Body of pancreas (tissue), 4 donors: ENCODE results near the gene ZNF140. TPM values are rescaled to one million over a fixed set of nuclear protein-coding genes. Genes with fewer than 3 reads are reported as not detected.

ENCODE experiments used
- ATAC-seq: fragments of 150-250 bp; one replicate; pipeline ENCODE4 v1.9.1; 2016
- DNase-seq, 4 donors: peaks; one replicate each; pipeline ENCODE4 v3.0.0-alpha.2; 2019
- H3K27ac ChIP-seq, 4 donors: fragments of 200-600 bp; sonication (generic); 1 replicate in 3 of 4; 2 replicates in 1 of 4; pipeline versions ENCODE4 v1.5.1 to v1.6.1; 2016 to 2019; ENCODE audit warnings: mild to moderate bottlenecking in 1 of 4, mixed read lengths in 1 of 4, moderate library complexity in 1 of 4
- H3K27me3 ChIP-seq, 2 donors: fragments of 200-600 bp; sonication (generic); one replicate each; pipeline ENCODE4 v1.6.0; 2016; ENCODE audit warnings: mild to moderate bottlenecking in 1 of 2
- H3K36me3 ChIP-seq, 2 donors: fragments of 200-600 bp; sonication (generic); replicated peaks in 1 of 2; 2 replicates each; pipeline ENCODE4 v1.5.1; 2016; ENCODE audit warnings: low read depth in 2 of 2; ENCODE audit not compliant: insufficient read depth in 1 of 2
- H3K4me1 ChIP-seq: fragments of 200-600 bp; sonication (generic); one replicate; pipeline ENCODE4 v1.6.0; 2016
- H3K4me3 ChIP-seq, 2 donors: fragments of 200-600 bp; sonication (generic); 1 replicate in 1 of 2; 2 replicates in 1 of 2; pipeline ENCODE4 v1.5.1; 2016 to 2019
- H3K9me3 ChIP-seq, 3 donors: fragments of 200-600 bp; sonication (generic); 1 replicate in 2 of 3; 2 replicates in 1 of 3; pipeline ENCODE4 v1.5.1; 2016
- POLR2A ChIP-seq, 3 donors: fragments of 450-650 bp; IDR thresholded peaks; one replicate each; pipeline ENCODE4 v1.6.1; 2016; ENCODE audit warnings: antibody characterized with exemption in 3 of 3, mild to moderate bottlenecking in 2 of 3
- WGBS, 2 donors: methylation state at CpG; one replicate each; pipeline ENCODE4 v1.1.5; 2017; 5-methylcytosine and 5-hydroxymethylcytosine counted together
- intact Hi-C: fragments of 100-400 bp; cut with DNase I; formaldehyde crosslinking; loops from one replicate; pipeline ENCODE4 v1.15.1; 2023
- total RNA-seq, 2 donors: library from RNA; depleted of rRNA; stranded (reverse); fragments of >200 nt; gene quantifications; one replicate each; pipeline ENCODE4 v1.1.0, GENCODE V29; 2016
- TF ChIP-seq, protein P1 (sequence below), 7 experiments: fragments of 450-650 bp in 4 of 7; fragments of 200-600 bp in 3 of 7; sonication (generic) in 3 of 7; IDR thresholded peaks; one replicate each; pipeline ENCODE4 v1.5.1; 2016 to 2019; ENCODE audit warnings: antibody characterized with exemption in 7 of 7

The ZNF140 gene
- total RNA-seq, 2 donors from 2014 or later: 12.9 to 14.3 TPM

- intact Hi-C loops: no loop called here
- peak overlapping the region; percentile 79 to 96 (median 90) for H3K27ac ChIP-seq
- ATAC-seq: peak; percentile 6
Measured at GRCh38 chr12:133130808-133131128, 50.0 kb downstream of the ZNF140 start.

GRCh38 chr12:133135747-133136146 is 55.0 kb downstream of the ZNF140 start:
- ATAC-seq: no peak
- Histone ChIP-seq H3K4me1 (peaks cover 6% of the 10 kb centered on the region), H3K27ac (no peak overlapping the region), H3K27me3 (no peaks in the 10 kb centered on the region), H3K36me3 (peaks cover 0 to 6% of the 10 kb centered on the region in 2 donors), H3K9me3 (peaks cover 0 to 56% (median 0%) of the 10 kb centered on the region in 3 donors), H3K4me3 (no peak overlapping the region)
- intact Hi-C loops: no loop called here
- TF ChIP-seq, protein P1, sequence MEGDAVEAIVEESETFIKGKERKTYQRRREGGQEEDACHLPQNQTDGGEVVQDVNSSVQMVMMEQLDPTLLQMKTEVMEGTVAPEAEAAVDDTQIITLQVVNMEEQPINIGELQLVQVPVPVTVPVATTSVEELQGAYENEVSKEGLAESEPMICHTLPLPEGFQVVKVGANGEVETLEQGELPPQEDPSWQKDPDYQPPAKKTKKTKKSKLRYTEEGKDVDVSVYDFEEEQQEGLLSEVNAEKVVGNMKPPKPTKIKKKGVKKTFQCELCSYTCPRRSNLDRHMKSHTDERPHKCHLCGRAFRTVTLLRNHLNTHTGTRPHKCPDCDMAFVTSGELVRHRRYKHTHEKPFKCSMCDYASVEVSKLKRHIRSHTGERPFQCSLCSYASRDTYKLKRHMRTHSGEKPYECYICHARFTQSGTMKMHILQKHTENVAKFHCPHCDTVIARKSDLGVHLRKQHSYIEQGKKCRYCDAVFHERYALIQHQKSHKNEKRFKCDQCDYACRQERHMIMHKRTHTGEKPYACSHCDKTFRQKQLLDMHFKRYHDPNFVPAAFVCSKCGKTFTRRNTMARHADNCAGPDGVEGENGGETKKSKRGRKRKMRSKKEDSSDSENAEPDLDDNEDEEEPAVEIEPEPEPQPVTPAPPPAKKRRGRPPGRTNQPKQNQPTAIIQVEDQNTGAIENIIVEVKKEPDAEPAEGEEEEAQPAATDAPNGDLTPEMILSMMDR (IDR thresholded peaks at IDR 0.05): no peak
- no peak for TF ChIP-seq POLR2A (IDR thresholded peaks at IDR 0.05)
- DNase-seq: no peak
- 88 to 98% methylated on average over 2 of the region's 2 CpGs for WGBS, 2 donors

More at GRCh38 chr12:133130808-133131128, 50.0 kb downstream of the ZNF140 start:
- Histone ChIP-seq H3K4me3 (peak overlapping the region; percentile 62 to 87), H3K36me3 (peaks cover 0 to 6% of the 10 kb centered on the region in 2 donors), H3K9me3 (peaks cover 0 to 38% (median 0%) of the 10 kb centered on the region in 3 donors), H3K4me1 (peaks cover 12% of the 10 kb centered on the region), H3K27me3 (no peaks in the 10 kb centered on the region)
- 0% methylated on average over 17 of the region's 17 CpGs for WGBS, 2 donors
- peak in 3 of 4 donors; percentile 20 to 48 (median 35) for DNase-seq
- TF ChIP-seq POLR2A (IDR thresholded peaks at IDR 0.05): no peak
- TF ChIP-seq, protein P1 (IDR thresholded peaks at IDR 0.05): no peak

DNA sequence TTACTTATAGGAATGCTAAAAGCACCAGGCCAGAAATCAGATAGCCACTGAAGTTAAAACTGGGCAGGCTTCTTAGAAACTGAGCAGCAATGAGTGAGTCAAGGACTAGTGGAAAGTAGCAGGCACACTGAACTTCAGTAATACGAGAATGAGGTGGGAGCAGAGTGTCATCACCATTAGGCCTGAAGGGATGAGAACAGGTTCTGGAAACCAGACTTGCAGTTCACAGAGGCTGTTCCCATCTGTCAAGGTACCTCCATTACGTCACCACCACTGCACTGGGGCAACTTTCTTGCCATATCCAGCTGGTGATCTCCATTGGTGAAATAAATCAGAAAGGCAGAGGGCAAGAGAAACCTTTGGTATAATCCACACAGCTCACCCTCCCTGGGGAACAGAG is 65.3 kb downstream of the ZNF140 start:
- TF ChIP-seq, protein P1 (IDR thresholded peaks at IDR 0.05): no peak
- no peak for TF ChIP-seq POLR2A (IDR thresholded peaks at IDR 0.05)
- no peaks in the 10 kb centered on the region for H3K4me1 ChIP-seq
- H3K9me3 ChIP-seq: peaks cover 4 to 63% (median 7%) of the 10 kb centered on the region in 3 donors
- no peaks in the 10 kb centered on the region for H3K27me3 ChIP-seq
- no peak overlapping the region for H3K4me3 ChIP-seq
- no peak for ATAC-seq
- DNase-seq: no peak
- intact Hi-C loops: no loop called here
- no peak overlapping the region for H3K27ac ChIP-seq
- peaks cover 23 to 24% of the 10 kb centered on the region in 2 donors for H3K36me3 ChIP-seq
- WGBS, 2 donors: 93 to 97% methylated on average over 2 of the region's 2 CpGs

GRCh38 chr12:133156125-133156690 is 75.5 kb downstream of the ZNF140 start:
- peaks cover 44 to 49% of the 10 kb centered on the region in 2 donors for H3K36me3 ChIP-seq
- DNase-seq (no peak), ATAC-seq (no peak)
- H3K27me3 ChIP-seq: no peaks in the 10 kb centered on the region
- no peak overlapping the region for H3K27ac ChIP-seq
- H3K4me3 ChIP-seq: no peak overlapping the region
- no peaks in the 10 kb centered on the region for H3K4me1 ChIP-seq
- intact Hi-C loops: no loop called here
- WGBS, 2 donors: 93 to 97% methylated on average over 2 of the region's 2 CpGs
- H3K9me3 ChIP-seq: peaks cover 0 to 84% (median 6%) of the 10 kb centered on the region in 3 donors
- TF ChIP-seq, protein P1 (IDR thresholded peaks at IDR 0.05): no peak
- no peak for TF ChIP-seq POLR2A (IDR thresholded peaks at IDR 0.05)

Other genes starting within 250 kb of the ZNF140 start
- 10 to 100 TPM; 31.4 to 45.2 TPM for gene CHFR, start 193.3 kb upstream of the ZNF140 start, total RNA-seq
- gene ZNF605, start 124.6 kb upstream of the ZNF140 start, total RNA-seq: 10 to 100 TPM; 10.4 to 18.1 TPM
- gene ZNF26, start 94.6 kb upstream of the ZNF140 start, total RNA-seq: 1 to 10 TPM; 7.5 to 8.6 TPM
- 10 to 100 TPM; 10.2 to 22.1 TPM for gene ZNF84, start 43.4 kb upstream of the ZNF140 start, total RNA-seq
- 1 to 10 TPM; 2.0 to 3.1 TPM for gene ZNF891, start 49.4 kb downstream of the ZNF140 start, total RNA-seq
- gene ZNF10, start 49.7 kb downstream of the ZNF140 start, total RNA-seq: 10 to 100 TPM; 12.9 to 18.2 TPM
- gene ZNF268, start 100.6 kb downstream of the ZNF140 start, total RNA-seq: 1 to 10 TPM; 3.6 to 8.3 TPM
- gene ANHX, start 155.0 kb downstream of the ZNF140 start, total RNA-seq: not detected